ENCODE measurements around the gene CERKL. TPM values are rescaled to one million over a fixed set of nuclear protein-coding genes. Genes with fewer than 3 reads are reported as not detected.

The CERKL gene
- total and polyA plus RNA-seq, 7 experiments from 2014 or later: 0.20 to 14.7 (median 4.5) TPM; not detected in 4

DNA sequence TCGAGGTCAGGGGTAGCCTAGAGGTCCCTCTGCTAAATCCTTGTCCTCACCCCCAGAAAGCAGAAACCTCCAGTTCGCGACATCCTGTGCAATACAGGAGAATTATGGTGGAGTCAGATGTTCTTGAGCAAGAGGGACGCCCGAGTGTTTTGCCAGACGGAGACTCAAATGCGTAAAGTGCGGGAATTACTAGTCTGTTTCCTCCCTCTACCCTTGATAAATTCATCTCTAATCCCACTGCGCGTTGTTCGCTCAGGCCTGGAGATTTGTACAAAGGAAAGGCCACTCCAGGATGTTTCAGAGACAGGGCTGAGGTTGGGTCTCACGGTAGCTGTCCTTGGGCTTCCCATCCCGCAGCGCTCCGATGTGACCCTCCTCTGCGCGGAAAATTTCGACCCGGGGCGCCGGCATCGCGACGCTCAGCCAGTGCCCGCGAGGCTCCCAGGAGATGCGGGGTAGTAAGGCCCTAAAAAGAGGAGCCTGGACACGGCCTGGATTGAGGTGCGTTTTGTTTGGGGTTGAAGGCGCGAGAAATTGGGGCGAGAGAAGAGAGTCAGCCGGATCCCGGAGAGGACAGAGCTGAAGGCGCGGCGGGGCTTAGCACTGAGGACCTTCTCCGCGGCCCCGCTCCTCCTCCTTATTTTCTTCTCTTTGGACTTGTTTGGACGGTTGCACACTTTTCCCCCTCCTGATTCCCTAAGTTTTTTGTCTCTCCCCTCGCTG lies 26.1 kb upstream of the CERKL start:
- H3K9me3 Mint-ChIP-seq: peaks cover 7 to 22% (median 13%) of the 10 kb centered on the region in 11 donors
- Histone ChIP-seq H3K36me3 (ENCODE audit: control insufficient read depth in 2 of 3, insufficient read depth in 3 of 3, low read length in 3 of 3) (no peaks in the 10 kb centered on the region), H3K4me1 (ENCODE audit: control insufficient read depth in 2 of 2, insufficient read depth in 2 of 2, low read length in 2 of 2) (peaks cover 0 to 24% of the 10 kb centered on the region in 2 donors), H3K4me3 (ENCODE audit: low read length) (no peak overlapping the region), H3K27ac (ENCODE audit: low read depth, low read length) (no peak overlapping the region), H3K27me3 (ENCODE audit: control insufficient read depth in 2 of 2, insufficient read depth in 2 of 2, low read length in 2 of 2) (peaks cover 28 to 38% of the 10 kb centered on the region in 2 donors), H3K9me3 (ENCODE audit: control insufficient read depth in 2 of 3, low read length in 3 of 3) (no peaks in the 10 kb centered on the region)
- DNase-seq (no peak), ATAC-seq (no peak)
- POLR2A ChIA-PET: no interaction called here
- peaks cover 90 to 96% (median 92%) of the 10 kb centered on the region in 5 donors for H3K27me3 Mint-ChIP-seq
- intact Hi-C loops (cut with micrococcal nuclease): loop anchor here in 1 of 2 donors (5.0 kb wide), 1 partner anchor 111 kb away; no protein-coding TSS in a partner anchor
- H3K4me3 Mint-ChIP-seq: peak overlapping the region; percentile 51 to 81 (median 65)
- peaks cover 35 to 64% (median 50%) of the 10 kb centered on the region in 7 donors for H3K4me1 Mint-ChIP-seq
- H3K27ac Mint-ChIP-seq: peak overlapping the region in 1 of 9 donors; percentile 69
- CTCF ChIA-PET: no interaction called here
- H3K36me3 Mint-ChIP-seq: peaks cover 0 to 17% (median 9%) of the 10 kb centered on the region in 5 donors

DNA sequence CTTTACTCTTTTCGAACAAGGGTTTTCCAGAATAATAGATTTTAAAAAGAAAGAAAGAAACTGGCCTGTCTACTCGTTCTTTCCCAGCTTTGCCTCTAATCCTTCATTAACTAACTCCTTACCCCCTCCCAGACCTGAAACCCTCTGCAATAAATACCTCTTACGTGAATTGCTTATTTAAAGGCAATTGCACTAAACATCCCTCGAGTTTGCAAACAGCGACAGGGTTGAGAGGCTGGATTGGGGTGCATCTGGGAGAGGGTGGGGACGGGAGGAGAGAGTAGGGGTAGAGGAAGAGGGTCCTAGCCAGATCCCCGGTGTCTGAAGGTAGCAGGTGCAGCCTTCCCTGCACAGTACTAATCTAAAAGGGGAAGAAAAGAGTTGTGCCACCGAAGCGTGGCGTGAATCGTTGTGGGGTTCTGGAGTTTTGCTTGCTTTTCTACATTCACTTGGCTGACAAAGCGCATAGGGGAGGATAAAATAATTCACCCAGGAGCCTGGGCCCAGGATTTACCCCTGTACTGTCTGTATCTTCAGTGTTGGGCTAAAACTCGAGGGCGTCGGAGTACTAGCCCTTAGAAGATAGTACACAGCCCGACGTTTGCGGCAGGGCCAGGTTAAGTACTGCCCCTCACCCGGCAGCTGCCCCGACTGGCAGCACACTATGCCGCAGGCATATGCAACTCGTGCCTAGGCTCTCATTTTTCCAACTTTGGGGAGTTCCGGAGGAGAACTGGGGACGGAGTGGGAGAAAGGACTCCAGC lies 25.3 kb upstream of the CERKL start:
- Histone ChIP-seq H3K27ac (ENCODE audit: low read depth, low read length) (no peak overlapping the region), H3K4me3 (ENCODE audit: low read length) (no peak overlapping the region), H3K4me1 (ENCODE audit: control insufficient read depth in 2 of 2, insufficient read depth in 2 of 2, low read length in 2 of 2) (peaks cover 0 to 24% of the 10 kb centered on the region in 2 donors), H3K9me3 (ENCODE audit: control insufficient read depth in 2 of 3, low read length in 3 of 3) (no peaks in the 10 kb centered on the region), H3K27me3 (ENCODE audit: control insufficient read depth in 2 of 2, insufficient read depth in 2 of 2, low read length in 2 of 2) (peaks cover 31 to 44% of the 10 kb centered on the region in 2 donors), H3K36me3 (ENCODE audit: control insufficient read depth in 2 of 3, insufficient read depth in 3 of 3, low read length in 3 of 3) (no peaks in the 10 kb centered on the region)
- Mint-ChIP-seq H3K36me3 (peaks cover 0 to 13% (median 9%) of the 10 kb centered on the region in 5 donors), H3K27ac (peak overlapping the region in 1 of 9 donors; percentile 69), H3K4me1 (peaks cover 35 to 68% (median 53%) of the 10 kb centered on the region in 7 donors), H3K9me3 (peaks cover 7 to 26% (median 16%) of the 10 kb centered on the region in 11 donors), H3K4me3 (peak overlapping the region; percentile 51 to 81 (median 66)), H3K27me3 (peaks cover 87 to 94% (median 89%) of the 10 kb centered on the region in 5 donors)
- no peak for ATAC-seq
- ChIA-PET CTCF (no interaction called here), POLR2A (no interaction called here)
- DNase-seq: no peak
- intact Hi-C loops (cut with micrococcal nuclease): loop anchor here in 1 of 2 donors (5.0 kb wide), 1 partner anchor 110 kb away; no protein-coding TSS in a partner anchor

DNA sequence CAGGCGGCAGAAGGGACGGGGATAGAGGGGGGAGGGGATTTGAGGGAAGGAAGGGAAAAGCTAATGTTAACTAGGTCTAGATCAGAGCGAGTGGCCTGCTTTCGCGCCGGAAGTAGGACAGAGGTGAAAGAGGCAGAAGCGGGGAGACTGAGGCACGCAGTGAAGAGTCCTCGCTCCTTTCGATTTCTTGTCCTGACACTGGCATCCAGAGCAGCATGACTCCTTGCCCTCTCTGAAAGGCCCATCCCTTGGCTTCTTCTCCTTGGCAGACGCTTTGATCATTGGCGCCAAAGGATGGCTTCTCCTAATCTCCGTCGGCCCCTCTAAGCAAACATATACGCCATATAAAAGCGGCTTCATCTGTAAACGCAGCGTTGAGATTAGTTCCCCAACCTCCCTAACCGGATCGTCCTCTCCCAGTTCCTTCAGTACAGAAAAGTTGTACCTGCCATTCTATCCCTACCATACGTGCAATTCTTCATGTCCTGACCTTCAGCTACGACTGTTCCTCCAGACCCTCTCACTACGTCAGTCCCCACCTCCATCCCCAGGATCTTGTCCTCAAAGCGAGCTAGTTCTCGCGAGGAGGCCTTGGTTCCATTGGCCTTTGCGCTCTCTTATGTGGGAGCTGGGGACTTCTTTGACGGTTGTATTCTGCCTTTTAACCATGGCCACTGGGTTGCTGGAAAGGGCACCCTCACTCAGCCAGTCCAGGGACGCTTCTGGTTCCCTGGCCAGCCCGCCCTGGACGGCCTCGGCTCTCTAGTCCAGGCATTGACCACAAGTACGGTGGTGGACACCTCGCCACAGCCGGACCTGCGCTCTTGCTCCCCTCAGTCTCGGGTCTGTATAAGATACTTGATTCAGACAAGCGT lies 24.3 kb upstream of the CERKL start:
- no peak overlapping the region for H3K27ac ChIP-seq (ENCODE audit: low read depth, low read length)
- H3K27me3 Mint-ChIP-seq: peaks cover 86 to 94% (median 89%) of the 10 kb centered on the region in 5 donors
- peak overlapping the region in 1 of 9 donors; percentile 59 for H3K27ac Mint-ChIP-seq
- H3K4me3 ChIP-seq (ENCODE audit: low read length): peak overlapping the region; percentile 37
- CTCF ChIA-PET: no interaction called here
- peaks cover 0 to 16% (median 9%) of the 10 kb centered on the region in 5 donors for H3K36me3 Mint-ChIP-seq
- peaks cover 23 to 44% of the 10 kb centered on the region in 2 donors for H3K27me3 ChIP-seq (ENCODE audit: control insufficient read depth in 2 of 2, insufficient read depth in 2 of 2, low read length in 2 of 2)
- H3K4me1 ChIP-seq (ENCODE audit: control insufficient read depth in 2 of 2, insufficient read depth in 2 of 2, low read length in 2 of 2): peaks cover 0 to 24% of the 10 kb centered on the region in 2 donors
- no peak for DNase-seq
- intact Hi-C loops (cut with micrococcal nuclease): loop anchor here in 1 of 2 donors (5.0 kb wide), 1 partner anchor 109 kb away; no protein-coding TSS in a partner anchor
- H3K36me3 ChIP-seq (ENCODE audit: control insufficient read depth in 2 of 3, insufficient read depth in 3 of 3, low read length in 3 of 3): no peaks in the 10 kb centered on the region
- H3K4me3 Mint-ChIP-seq: peak overlapping the region; percentile 51 to 85 (median 77)
- no peak for ATAC-seq
- H3K9me3 Mint-ChIP-seq: peaks cover 7 to 29% (median 18%) of the 10 kb centered on the region in 11 donors
- H3K9me3 ChIP-seq (ENCODE audit: control insufficient read depth in 2 of 3, low read length in 3 of 3): no peaks in the 10 kb centered on the region
- POLR2A ChIA-PET: no interaction called here
- peaks cover 35 to 68% (median 53%) of the 10 kb centered on the region in 7 donors for H3K4me1 Mint-ChIP-seq

DNA sequence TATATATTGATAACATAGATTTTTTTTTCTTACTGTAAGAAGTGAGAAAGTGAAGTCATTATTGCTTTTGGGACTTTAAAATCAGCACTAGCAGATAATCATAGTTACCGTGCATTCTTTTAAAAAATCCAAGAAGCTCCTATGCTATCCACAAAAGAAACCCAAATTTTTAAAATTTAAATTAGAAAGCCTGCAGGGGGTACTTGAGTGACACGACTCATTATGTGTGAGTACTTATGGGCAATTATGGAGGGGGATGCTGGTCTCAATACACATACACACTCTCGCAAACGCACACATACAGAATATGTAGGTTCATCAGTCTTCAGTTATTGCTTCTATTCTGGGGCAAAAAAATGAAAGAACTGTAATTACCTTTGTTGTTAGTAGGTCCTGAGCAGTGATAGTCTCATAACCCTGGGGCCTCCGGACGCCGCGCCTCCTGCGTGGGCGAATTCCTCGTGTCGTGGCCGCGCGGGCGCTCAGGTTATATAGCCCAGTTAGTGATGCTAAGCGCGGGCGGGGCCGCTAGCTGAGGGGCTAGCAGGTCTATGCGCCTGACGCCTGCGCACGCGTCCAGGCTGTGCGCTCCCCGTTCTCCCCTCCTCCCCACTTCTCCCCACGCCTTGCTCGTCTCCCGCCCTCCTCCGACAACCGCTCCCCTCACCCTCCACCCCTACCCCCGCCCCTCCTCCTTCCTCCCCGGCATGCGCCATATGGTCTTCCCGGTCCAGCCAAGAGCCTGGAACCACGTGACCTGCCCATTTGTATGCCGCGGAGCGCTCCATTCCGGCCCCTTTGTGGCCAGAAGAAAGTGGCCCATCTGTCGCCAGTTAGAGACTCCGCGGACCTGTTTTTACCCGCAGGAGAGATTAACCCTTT lies 23.4 kb upstream of the CERKL start, which contains the start of gene NEUROD1:
Gene NEUROD1 (minus strand): TSS at position 463 of the 882 bp plus-strand sequence. CDS start 1,657 bp downstream, outside the sequence.
- Histone ChIP-seq H3K27me3 (ENCODE audit: control insufficient read depth in 2 of 2, insufficient read depth in 2 of 2, low read length in 2 of 2) (peaks cover 23 to 44% of the 10 kb centered on the region in 2 donors), H3K4me1 (ENCODE audit: control insufficient read depth in 2 of 2, insufficient read depth in 2 of 2, low read length in 2 of 2) (peaks cover 0 to 24% of the 10 kb centered on the region in 2 donors), H3K4me3 (ENCODE audit: low read length) (peak within 1 kb of the TSS; percentile 37), H3K36me3 (ENCODE audit: control insufficient read depth in 2 of 3, insufficient read depth in 3 of 3, low read length in 3 of 3) (no peaks in the 10 kb centered on the region), H3K27ac (ENCODE audit: low read depth, low read length) (no peak within 1 kb of the TSS), H3K9me3 (ENCODE audit: control insufficient read depth in 2 of 3, low read length in 3 of 3) (no peaks in the 10 kb centered on the region)
- intact Hi-C loops (cut with micrococcal nuclease): loop anchor here in 1 of 2 donors (5.0 kb wide), 1 partner anchor 108 kb away; no protein-coding TSS in a partner anchor
- Mint-ChIP-seq H3K4me1 (peaks cover 35 to 68% (median 53%) of the 10 kb centered on the region in 7 donors), H3K27ac (peak within 1 kb of the TSS in 2 of 9 donors; percentile 23 to 79), H3K4me3 (peak within 1 kb of the TSS; percentile 51 to 85 (median 77)), H3K27me3 (peaks cover 82 to 88% (median 84%) of the 10 kb centered on the region in 5 donors), H3K9me3 (peaks cover 7 to 29% (median 17%) of the 10 kb centered on the region in 11 donors), H3K36me3 (peaks cover 0 to 16% (median 9%) of the 10 kb centered on the region in 5 donors)
- DNase-seq: no peak
- ChIA-PET CTCF (interaction anchor here (0.7 kb wide), 1 partner anchor 577 kb away, joined by 3 read pairs; no protein-coding TSS in a partner anchor), POLR2A (no interaction called here)
- no peak for ATAC-seq

DNA sequence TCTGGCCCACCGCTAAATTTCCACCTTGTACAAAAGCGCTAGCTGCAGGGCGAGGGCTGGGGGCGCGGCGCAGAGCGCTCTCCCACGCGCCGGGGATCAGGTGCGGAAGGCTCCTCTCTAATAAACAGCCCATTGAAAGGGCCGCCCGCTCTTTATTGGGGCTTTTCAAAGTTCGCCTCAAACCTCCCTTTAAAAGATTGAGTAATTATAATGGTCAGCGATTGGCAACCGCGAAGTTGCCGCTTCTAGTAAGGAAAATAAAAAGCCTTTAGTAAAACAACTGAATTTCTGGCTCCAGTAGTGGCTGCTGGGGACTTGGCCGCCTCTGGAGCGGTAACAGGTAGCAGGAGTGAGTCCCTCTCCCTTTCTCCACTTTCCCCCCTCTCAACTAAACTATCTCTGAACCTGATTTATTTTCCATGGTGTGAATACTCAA lies 22.7 kb upstream of the CERKL start:
- Mint-ChIP-seq H3K4me1 (peaks cover 29 to 62% (median 49%) of the 10 kb centered on the region in 7 donors), H3K36me3 (peaks cover 0 to 16% (median 6%) of the 10 kb centered on the region in 5 donors), H3K27me3 (peaks cover 82 to 87% (median 83%) of the 10 kb centered on the region in 5 donors), H3K9me3 (peaks cover 3 to 29% (median 17%) of the 10 kb centered on the region in 11 donors), H3K4me3 (peak overlapping the region in 2 of 10 donors; percentile 56 to 81), H3K27ac (peak overlapping the region in 2 of 9 donors; percentile 23 to 79)
- ATAC-seq (no peak), DNase-seq (no peak)
- peaks cover 0 to 24% of the 10 kb centered on the region in 2 donors for H3K4me1 ChIP-seq (ENCODE audit: control insufficient read depth in 2 of 2, insufficient read depth in 2 of 2, low read length in 2 of 2)
- ChIA-PET CTCF (interaction anchor here (0.7 kb wide), 1 partner anchor 576 kb away, joined by 3 read pairs; no protein-coding TSS in a partner anchor), POLR2A (no interaction called here)
- peaks cover 20 to 43% of the 10 kb centered on the region in 2 donors for H3K27me3 ChIP-seq (ENCODE audit: control insufficient read depth in 2 of 2, insufficient read depth in 2 of 2, low read length in 2 of 2)
- no peaks in the 10 kb centered on the region for H3K36me3 ChIP-seq (ENCODE audit: control insufficient read depth in 2 of 3, insufficient read depth in 3 of 3, low read length in 3 of 3)
- no peak overlapping the region for H3K4me3 ChIP-seq (ENCODE audit: low read length)
- intact Hi-C loops (cut with micrococcal nuclease): no loop called here
- H3K9me3 ChIP-seq (ENCODE audit: control insufficient read depth in 2 of 3, low read length in 3 of 3): no peaks in the 10 kb centered on the region
- no peak overlapping the region for H3K27ac ChIP-seq (ENCODE audit: low read depth, low read length)
